ENCODE measurements around the gene RNF125.
A peak's percentile ranks its signal among the peaks of the same experiment; 100 is the strongest.
"Not testable (repeated sequence)": the region's sequence is repeated elsewhere in the genome, so short reads cannot be mapped to it uniquely, and the experiment has no call there.

RNF125 gene

DNA sequence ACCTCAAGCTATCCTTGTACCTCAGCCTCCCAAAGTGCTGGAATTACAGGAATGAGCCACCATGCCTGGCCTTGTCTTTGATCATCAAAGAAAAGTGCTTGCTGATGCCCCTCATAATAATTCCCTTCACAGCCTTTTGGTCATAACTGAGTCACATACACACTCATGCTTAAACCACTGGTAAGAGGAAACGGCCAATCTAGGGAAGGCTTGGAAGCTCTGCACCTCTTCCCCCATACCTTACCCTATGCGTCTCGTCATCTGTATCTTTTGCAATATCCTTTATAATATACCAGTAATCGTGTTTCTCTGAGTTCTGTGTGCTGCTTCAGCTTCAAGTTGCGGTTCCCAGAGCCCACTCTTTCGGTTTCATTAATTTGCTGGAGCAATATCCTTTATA, 68.3 kb downstream of the RNF125 start:
- DNase-seq, result no peak

DNA sequence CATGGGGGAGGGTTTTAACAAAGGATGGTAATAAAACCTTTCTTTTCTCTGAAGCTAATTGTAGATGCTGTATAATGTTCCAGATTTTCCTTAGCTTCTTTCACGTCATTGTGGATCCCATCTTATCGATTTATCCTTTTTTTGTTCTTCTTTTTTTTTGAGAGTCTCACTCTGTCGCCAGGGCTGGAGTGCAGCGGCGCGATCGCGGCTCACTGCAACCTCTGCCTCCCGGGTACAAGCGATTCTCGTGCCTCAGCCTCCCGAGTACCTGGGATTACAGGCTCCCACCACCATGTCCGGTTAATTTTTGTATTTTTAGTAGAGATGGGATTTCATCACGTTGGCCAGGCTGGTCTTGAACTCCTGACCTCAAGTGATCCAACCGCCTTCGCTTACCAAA, 72.2 kb downstream of the RNF125 start:
- DNase-seq, result not testable (repeated sequence)

DNA sequence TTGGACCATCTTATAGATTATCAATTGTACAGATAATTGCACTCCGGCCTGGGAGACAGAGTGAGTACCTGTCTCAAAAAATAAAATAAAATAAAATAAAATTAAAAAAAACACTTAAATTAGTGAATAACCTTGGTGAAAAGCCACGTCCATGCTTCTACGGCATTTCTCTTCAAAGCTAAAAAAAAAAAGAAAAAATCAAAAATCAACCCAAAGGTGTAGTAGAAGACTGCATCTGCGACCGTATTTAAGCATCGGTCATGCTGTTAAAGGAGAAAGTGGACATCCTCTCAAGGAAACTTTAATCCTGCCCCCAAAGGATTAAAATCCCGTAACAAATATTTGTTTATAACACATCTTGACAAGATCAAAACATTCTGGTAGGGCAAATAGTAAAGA, 72.7 kb downstream of the RNF125 start:
- DNase-seq, result no peak

DNA sequence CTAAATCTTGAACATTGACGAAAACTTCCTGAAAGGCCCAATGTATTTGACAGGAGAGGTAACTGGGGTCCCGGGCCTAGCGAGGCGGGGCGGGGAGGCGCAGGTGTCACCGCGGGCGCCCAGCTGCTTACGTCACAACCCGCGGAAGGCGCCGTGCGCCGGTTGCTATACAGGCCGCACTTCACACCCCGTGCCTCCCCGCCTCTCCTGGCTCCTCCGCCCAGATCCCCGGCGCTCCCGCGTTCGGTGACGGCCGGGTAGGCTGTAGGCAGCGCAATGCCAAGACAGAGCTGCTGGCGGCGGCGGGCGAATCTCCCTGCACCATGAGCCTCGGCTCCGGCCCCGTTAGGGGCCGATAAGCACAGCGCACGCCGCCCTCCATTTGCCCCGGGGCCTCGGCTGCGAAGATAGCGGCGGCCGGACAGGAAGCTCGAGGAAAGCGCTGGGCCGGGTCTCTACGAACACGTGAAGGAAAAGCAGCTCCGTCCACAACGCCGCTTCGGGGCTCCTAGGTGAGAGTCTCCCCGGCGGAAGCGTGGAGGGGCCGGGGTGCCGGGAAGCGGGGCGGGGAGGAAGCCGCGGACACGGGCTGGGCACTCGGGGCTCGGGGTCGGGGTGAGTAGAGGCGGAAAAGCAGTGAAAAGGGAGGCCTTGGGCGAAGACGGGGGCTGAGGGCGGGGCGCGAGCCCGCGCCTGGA, 73.2 kb downstream of the RNF125 start, which contains the start of gene RNF138:
RNF138 (plus strand) TSS at position 151 of the 698 bp plus-strand sequence. CDS start 903 bp downstream, outside the sequence.
- DNase-seq, result peak in 55 of 56 donors; percentile 55 to 93 (median 81)

DNA sequence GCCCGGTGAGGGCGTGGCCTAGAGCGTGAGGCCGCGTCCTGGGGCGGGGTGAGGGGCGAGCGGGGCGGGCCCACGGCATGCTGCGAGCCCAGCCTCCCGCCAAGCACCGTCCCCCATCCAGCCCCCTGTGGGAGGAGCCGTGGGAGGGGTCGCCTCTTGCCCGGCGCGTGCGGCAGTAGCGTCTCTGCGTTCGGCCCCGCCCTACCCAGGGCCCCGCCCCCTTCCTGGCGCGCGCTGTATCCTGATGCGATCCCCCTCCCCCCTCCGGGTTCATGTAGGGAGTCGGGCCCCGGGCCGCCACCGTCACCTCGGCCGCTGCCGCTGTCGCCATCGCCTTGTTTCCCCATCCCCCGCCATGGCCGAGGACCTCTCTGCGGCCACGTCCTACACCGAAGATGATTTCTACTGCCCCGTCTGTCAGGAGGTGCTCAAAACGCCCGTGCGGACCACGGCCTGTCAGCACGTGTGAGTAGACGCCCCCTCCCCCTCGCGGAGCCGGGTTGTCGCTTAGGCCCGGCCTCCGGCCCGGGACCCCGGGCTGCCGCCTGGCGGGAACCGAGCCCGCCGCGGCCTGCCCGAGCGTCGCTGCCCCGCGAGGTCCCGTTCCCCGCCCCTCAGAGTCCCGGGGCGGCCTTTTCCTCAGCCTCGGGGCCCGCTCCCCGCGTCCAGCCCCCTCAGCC, 73.9 kb downstream of the RNF125 start:
- peak; percentile 84 to 100 (median 98) for DNase-seq

DNA sequence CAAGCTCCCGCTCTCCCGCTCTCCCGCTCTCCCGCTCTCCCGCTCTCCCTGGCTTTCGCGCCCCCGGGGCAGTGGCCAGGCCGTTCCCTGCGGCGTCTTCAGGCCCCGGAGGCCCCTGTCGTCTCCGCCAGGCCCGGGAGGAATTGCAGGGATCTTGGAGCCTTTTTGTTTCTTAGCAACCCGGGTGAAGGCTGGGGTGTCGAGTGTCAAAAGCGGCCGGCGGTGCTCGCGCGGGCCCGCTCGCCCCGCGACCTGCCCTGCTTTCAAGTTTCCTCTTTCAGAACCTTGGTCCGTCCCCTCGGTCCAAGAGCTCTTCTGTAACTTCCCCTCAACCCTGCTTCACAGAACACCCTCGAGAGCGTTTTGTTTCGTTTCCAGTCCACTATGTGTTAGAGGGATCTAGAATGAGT, 74.5 kb downstream of the RNF125 start:
- DNase-seq, result peak in 38 of 56 donors; percentile 6 to 67 (median 44)

DNA sequence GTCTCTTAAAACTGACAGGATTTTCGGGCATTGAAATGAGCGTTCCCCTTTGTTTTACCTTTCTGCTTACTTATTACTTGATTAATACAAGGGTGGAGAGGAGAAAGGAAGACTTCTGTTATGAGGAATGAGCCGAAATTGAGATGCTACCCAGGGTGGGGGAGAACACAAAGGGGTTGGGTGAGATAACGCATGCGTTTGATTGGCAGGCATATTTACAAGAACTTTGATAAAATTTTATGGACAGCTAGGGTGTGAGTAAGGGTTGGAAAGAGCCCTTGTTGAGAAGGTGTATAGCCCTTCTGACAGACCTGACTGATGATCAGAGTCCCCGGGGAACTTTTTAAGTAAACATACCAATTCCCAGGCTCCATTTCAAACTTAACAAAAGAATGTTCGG, 74.9 kb downstream of the RNF125 start:
- DNase-seq, result no peak

DNA sequence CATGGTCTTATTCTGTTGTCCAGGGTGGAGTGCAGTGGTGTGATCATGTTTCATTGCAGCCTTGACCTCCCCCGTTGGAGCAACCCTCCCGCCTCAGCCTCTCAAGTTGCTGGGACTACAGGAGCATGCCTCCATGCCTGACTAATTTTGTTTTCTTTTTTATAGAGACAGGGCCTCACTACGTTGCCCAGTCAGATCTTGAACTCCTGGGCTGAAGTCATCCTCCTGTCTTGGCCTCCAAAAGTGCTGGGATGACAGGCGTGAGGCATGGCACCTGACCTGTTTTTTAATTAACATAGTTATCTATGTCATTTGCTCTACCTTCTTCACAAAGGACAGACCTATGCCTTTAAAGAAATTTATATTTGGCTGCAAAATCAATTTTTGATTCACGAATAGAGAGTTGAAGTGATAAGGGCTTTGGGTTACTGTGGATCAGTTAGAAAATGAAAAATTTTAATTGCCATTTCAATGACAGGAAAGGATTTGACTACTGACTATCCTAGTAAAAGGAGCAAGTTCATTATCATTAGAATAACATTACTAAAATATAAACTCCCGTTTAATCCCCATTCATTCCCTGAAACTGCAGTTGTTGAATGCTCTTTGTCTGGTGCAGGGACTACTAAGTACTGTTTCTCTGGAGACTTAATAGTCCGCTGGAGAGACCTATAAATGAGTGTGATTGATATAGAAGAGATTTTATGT, 76.7 kb downstream of the RNF125 start:
- DNase-seq, result no peak

DNA sequence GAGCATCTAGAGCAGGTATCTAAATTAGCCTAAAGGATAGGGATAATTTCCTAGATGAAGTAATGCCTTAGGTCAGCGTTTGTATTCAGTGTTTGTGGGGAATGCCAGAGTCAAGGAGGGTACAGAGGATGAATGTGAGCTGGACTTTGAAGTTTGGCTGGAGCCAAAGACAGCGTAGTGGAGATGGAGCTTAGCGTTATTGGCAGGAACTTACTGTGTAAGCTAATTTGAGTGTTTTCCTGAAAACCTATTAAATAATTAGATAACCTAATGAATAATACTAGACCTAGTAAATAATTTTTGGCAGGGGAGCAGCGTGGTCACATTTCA, 77.2 kb downstream of the RNF125 start:
- DNase-seq, result no peak

DNA sequence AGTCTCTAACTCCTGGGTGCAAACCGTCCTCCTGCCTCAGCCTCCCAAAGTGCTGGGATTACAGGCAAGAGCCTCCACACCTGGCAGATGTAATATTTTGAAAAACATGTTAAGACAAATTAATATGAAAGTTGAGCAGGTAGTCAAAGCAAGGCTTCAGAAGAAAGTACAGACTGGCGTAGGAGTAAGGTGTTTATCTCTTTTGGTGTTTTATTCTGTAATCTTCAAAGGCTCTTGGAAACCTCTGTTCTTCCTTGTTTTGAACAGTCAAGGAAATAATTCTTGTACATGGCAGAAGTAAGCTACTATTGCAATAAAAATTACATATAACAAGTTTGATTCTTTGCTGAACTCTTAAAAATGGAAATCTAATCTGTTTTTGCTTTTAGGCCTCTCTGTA, 78.3 kb downstream of the RNF125 start:
- DNase-seq, result no peak

DNA sequence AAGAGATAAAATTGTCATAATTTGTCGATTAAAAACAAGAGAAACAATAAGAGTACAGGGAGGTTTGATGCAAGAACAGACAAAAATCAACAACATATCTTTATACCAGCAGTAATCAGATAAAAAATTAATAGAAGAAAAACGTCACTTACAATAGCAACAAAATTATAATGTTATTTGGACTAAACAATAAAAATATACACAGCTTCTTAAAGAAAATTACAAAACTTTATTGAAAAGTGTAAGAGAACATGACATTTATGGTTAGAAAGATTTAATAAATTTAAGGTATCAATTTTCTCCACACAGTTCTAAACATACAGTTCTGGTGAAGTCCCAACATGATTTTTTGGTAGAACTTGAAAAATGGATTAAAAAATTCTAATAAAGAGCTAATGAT, 85.9 kb downstream of the RNF125 start:
- DNase-seq, result no peak

DNA sequence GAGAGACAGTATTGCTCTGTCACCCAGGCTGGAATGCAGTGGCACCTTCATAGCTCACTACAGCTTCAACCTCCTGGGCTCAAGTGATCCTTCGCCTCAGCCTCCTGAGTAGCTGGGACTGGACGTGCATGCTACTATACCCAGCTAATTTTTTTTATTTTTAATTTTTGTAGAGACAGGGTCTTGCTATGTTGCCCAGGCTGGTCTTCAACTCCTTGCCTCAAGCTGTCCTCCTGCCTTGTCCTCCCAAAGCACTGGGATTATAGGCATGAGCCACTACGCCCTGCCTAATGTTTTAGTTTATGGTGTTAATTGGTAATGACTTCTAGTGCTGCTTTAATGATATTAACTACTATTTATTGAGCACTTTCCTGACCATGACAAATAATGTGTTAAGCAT, 91.4 kb downstream of the RNF125 start:
- DNase-seq, result no peak

DNA sequence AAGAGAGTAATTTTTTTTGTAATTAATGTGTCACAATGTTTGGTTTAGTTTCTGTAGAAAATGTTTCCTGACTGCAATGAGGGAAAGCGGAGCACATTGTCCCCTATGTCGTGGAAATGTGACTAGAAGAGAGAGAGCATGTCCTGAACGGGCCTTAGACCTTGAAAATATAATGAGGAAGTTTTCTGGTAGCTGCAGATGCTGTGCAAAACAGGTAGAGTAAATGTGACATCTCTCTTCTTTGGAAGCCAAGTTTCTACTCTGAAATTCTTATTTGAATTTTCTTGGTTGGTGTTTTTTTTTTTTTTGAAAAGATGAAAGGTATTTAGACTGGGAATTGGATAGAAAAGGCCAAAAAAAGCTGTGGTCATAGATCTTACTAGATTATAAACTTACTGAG, 93.1 kb downstream of the RNF125 start:
- no peak for DNase-seq

DNA sequence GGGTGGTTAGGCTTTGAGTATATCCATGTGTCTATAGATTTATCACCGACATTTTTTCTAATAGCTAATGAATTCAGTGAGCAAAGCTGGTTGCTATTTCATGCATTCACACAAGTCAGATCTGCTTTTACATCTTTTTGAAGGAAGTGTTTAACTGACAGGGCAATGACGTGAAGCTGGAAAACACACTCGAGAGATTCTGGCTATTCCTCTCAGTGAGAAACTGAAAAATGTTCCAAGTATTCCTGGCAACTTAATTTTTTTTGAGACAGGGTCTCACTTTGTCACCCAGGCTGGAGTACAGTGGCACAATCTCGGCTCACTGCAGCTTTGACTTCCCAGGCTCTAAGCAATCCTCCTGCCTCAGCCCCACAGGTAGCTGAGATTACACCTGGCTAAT, 94.2 kb downstream of the RNF125 start:
- DNase-seq, result no peak

DNA sequence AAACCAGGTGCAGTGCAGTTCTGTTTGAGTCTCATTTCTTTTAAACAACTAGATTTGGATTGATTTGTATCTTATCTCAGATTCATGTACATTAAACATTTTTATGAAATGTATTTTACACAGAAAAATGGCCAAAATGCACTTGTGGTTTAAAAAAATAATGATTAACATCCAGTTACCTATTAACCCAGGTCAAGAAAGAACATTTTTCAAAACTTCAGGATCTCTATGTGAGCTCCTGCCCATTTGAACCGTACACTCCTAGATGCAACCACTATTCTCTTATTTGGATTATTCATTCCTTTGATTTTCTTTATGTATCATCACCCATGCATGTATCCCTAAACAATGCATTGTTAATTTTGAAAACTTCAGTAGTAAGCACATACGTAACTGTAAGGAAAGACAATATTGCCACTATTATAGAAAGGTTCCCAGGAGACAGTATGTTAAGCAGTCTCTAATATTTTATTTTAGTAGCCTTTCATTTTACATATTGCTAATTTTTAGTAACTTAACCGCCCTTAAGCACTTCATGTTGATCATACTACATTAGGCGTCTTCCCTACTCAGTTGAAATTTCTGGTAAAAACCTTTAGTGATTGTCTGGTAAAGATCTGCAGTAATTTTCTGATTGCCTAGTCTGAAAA, 95.8 kb downstream of the RNF125 start:
- DNase-seq, result no peak

DNA sequence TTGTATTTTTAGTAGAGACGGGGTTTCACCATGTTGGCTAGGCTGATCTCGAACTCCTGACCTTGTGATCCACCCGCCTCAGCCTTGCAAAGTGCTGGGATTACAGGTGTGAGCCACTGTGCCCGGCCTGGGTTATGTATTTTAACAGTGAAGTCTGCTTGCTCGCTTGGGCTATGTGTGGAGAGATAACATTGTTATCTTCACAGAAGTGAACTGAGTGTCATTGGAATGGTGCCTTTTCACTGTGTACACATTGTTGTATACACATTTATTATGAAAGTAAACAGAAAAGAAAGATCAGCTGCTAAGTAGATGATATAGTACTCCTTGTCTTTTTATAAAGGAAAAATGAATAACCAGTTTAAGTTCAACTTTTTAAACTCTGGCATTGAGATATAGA, 103.4 kb downstream of the RNF125 start:
- no peak for DNase-seq
